GM12864 (cell line): ENCODE measurements around the gene IDH2.
"Not testable (repeated sequence)": the region's sequence is repeated elsewhere in the genome, so short reads cannot be mapped to it uniquely, and the experiment has no call there.

ENCODE experiments used
- DNase-seq: peaks from one replicate; pipeline ENCODE4 v3.0.0-alpha.2; 2011; ENCODE audit warnings: low read depth
- H3K4me3 ChIP-seq: 2 replicates; pipeline ENCODE4 v1.5.1; 2011; ENCODE audit warnings: mild to moderate bottlenecking, low read depth, low read length, control low read depth
- CTCF ChIP-seq: IDR thresholded peaks from 2 replicates; pipeline ENCODE4 v1.5.1; 2011; ENCODE audit warnings: low read depth, mild to moderate bottlenecking, moderate library complexity, low read length, control low read depth, inconsistent platforms; ENCODE audit errors: missing control alignments

IDH2 gene

GRCh38 chr15:90113166-90113565, 10.9 kb upstream of the IDH2 start:
- DNase-seq: no peak
- TF ChIP-seq CTCF: no peak
- H3K4me3 ChIP-seq: no peak overlapping the region

- not testable (repeated sequence) for DNase-seq, H3K4me3 ChIP-seq
Measured at GRCh38 chr15:90109163-90109751, 7.0 kb upstream of the IDH2 start.

- not testable (repeated sequence) for H3K4me3 ChIP-seq, DNase-seq
Measured at GRCh38 chr15:90108038-90108437, 5.8 kb upstream of the IDH2 start.

GRCh38 chr15:90106522-90107117, 4.4 kb upstream of the IDH2 start:
- no peak for TF ChIP-seq CTCF
- no peak for DNase-seq
- no peak overlapping the region for H3K4me3 ChIP-seq

- TF ChIP-seq CTCF: no peak
- no peak overlapping the region for H3K4me3 ChIP-seq
- DNase-seq: no peak
Measured at GRCh38 chr15:90105521-90105920, 3.3 kb upstream of the IDH2 start.

GRCh38 chr15:90104551-90104950, 2.3 kb upstream of the IDH2 start:
- TF ChIP-seq CTCF: no peak
- no peak overlapping the region for H3K4me3 ChIP-seq
- DNase-seq: no peak

- no peak overlapping the region for H3K4me3 ChIP-seq
- no peak for DNase-seq
- TF ChIP-seq CTCF: no peak
Measured at GRCh38 chr15:90103701-90104329, 1.5 kb upstream of the IDH2 start.

- no peak for TF ChIP-seq CTCF
- peak overlapping the region; percentile 84 for H3K4me3 ChIP-seq
- no peak for DNase-seq
Measured at GRCh38 chr15:90101130-90101968, 919 bp downstream of the IDH2 start.
